Activated CD4-positive, alpha-beta T cell treated with anti-CD3 and anti-CD28 coated beads for 36 hours (primary cell): Measurements from ENCODE around the gene ATF7. TPM values are rescaled to one million over a fixed set of nuclear protein-coding genes. Genes with fewer than 3 reads are reported as not detected.
"Not testable (repeated sequence)": the region's sequence is repeated elsewhere in the genome, so short reads cannot be mapped to it uniquely, and the experiment has no call there.

Experiments used
- ATAC-seq: fragments of 200-7000 bp; cut with Tn5 transposase; one replicate; pipeline ENCODE4 v1.10.0; 2021; ENCODE audit warnings: mild to moderate bottlenecking, moderate library complexity
- CTCF ChIA-PET: fragments of 350-600 bp; sonication (Branson Sonifier 250); formaldehyde crosslinking; loops from one replicate; lab custom pipeline; 2021; ENCODE audit warnings: antibody characterized with exemption; lab: Charles Lee
- POLR2A ChIA-PET: fragments of 350-600 bp; sonication (Branson Sonifier 250); formaldehyde crosslinking; loops from one replicate; lab custom pipeline; 2021; ENCODE audit warnings: antibody characterized with exemption, inconsistent platforms; lab: Charles Lee
- DNase-seq: peaks from one replicate; pipeline ENCODE4 v3.0.0-alpha.2; 2020
- H3K27ac Mint-ChIP-seq: one replicate; pipeline ENCODE4 v1.8.0; 2021; ENCODE audit warnings: mixed read lengths
- H3K27me3 Mint-ChIP-seq: one replicate; pipeline ENCODE4 v1.8.0; 2021; ENCODE audit warnings: mixed read lengths
- H3K36me3 Mint-ChIP-seq: one replicate; pipeline ENCODE4 v1.8.0; 2021; ENCODE audit warnings: low read depth, mixed read lengths
- H3K4me1 Mint-ChIP-seq: one replicate; pipeline ENCODE4 v1.8.0; 2021; ENCODE audit warnings: mixed read lengths
- H3K4me3 Mint-ChIP-seq: one replicate; pipeline ENCODE4 v1.8.0; 2021; ENCODE audit warnings: mild to moderate bottlenecking, moderate library complexity, mixed read lengths
- H3K9me3 Mint-ChIP-seq: one replicate; pipeline ENCODE4 v1.8.0; 2021; ENCODE audit warnings: low read depth, mixed read lengths
- intact Hi-C, 2 experiments: fragments of 100-400 bp; cut with DNase I in 1 of 2; cut with micrococcal nuclease in 1 of 2; formaldehyde crosslinking; loops; one replicate each; pipeline versions ENCODE4 v1.14.2 to v1.15.1; 2022 to 2024; cut with DNase I, micrococcal nuclease
- total RNA-seq, 2 experiments: library from RNA; stranded (reverse); gene quantifications; one replicate each; pipeline ENCODE4 v1.2.3, GENCODE V29; 2021

ATF7 gene
- total RNA-seq, 2 experiments from 2014 or later, result 23.0 to 28.1 TPM

GRCh38 chr12:53483979-53484377 lies 142.2 kb downstream of the ATF7 start:
- Mint-ChIP-seq H3K9me3 (no peaks in the 10 kb centered on the region), H3K27me3 (no peaks in the 10 kb centered on the region), H3K4me3 (no peak overlapping the region), H3K4me1 (no peaks in the 10 kb centered on the region), H3K27ac (peak overlapping the region; percentile 11), H3K36me3 (peaks cover 48% of the 10 kb centered on the region)
- DNase-seq (no peak), ATAC-seq (peak; percentile 34)
- POLR2A ChIA-PET, result interaction anchor here (1.2 to 3.7 kb wide), 4 partner anchors 8 to 139 kb away, joined by 3 to 25 read pairs (median 14); partner anchors contain the start of gene TARBP2
- CTCF ChIA-PET, result interaction anchor here (1.0 to 2.8 kb wide), 2 partner anchors 11 to 26 kb away, joined by 3 to 13 read pairs; no protein-coding TSS in a partner anchor
- intact Hi-C loops, result no loop called here

- ATAC-seq (no peak), DNase-seq (no peak)
- Mint-ChIP-seq H3K9me3 (no peaks in the 10 kb centered on the region), H3K27me3 (no peaks in the 10 kb centered on the region), H3K27ac (peak overlapping the region; percentile 11), H3K4me3 (no peak overlapping the region), H3K36me3 (peaks cover 51% of the 10 kb centered on the region), H3K4me1 (peaks cover 2% of the 10 kb centered on the region)
- POLR2A ChIA-PET, result interaction anchor here (0.6 to 3.7 kb wide), 9 partner anchors 8 to 138 kb away, joined by 3 to 25 read pairs (median 3); partner anchors contain the start of genes MAP3K12 and TARBP2
- CTCF ChIA-PET, result interaction anchor here (0.9 to 2.8 kb wide), 5 partner anchors 10 to 138 kb away, joined by 3 to 13 read pairs (median 4); no protein-coding TSS in a partner anchor
- intact Hi-C loops, result no loop called here
Observed at GRCh38 chr12:53483225-53483978, 142.8 kb downstream of the ATF7 start.

- Mint-ChIP-seq H3K4me3 (no peak overlapping the region), H3K27me3 (no peaks in the 10 kb centered on the region), H3K4me1 (peaks cover 2% of the 10 kb centered on the region), H3K36me3 (peaks cover 57% of the 10 kb centered on the region), H3K27ac (no peak overlapping the region), H3K9me3 (no peaks in the 10 kb centered on the region)
- POLR2A ChIA-PET, result interaction anchor here (0.5 to 3.7 kb wide), 9 partner anchors 9 to 130 kb away, joined by 3 to 25 read pairs (median 4); partner anchors contain the start of genes MAP3K12 and TARBP2
- no peak for ATAC-seq
- intact Hi-C loops, result no loop called here
- CTCF ChIA-PET, result interaction anchor here (0.9 to 2.8 kb wide), 11 partner anchors 10 to 159 kb away, joined by 3 to 13 read pairs (median 4); partner anchors contain the start of gene TARBP2
- no peak for DNase-seq
Observed at GRCh38 chr12:53482626-53483168, 143.5 kb downstream of the ATF7 start.

GRCh38 chr12:53481939-53482586 lies 144.1 kb downstream of the ATF7 start:
- intact Hi-C loops, result no loop called here
- peak; percentile 33 for ATAC-seq
- peak overlapping the region; percentile 34 for H3K27ac Mint-ChIP-seq

GRCh38 chr12:53481458-53481857 lies 144.7 kb downstream of the ATF7 start:
- H3K4me1 Mint-ChIP-seq, H3K9me3 Mint-ChIP-seq, DNase-seq, H3K27ac Mint-ChIP-seq, H3K4me3 Mint-ChIP-seq, H3K27me3 Mint-ChIP-seq, ATAC-seq, intact Hi-C loops: not testable (repeated sequence)
- CTCF ChIA-PET, result interaction anchor here (0.6 to 2.8 kb wide), 15 partner anchors 8 to 176 kb away, joined by 3 to 13 read pairs (median 4); partner anchors contain the start of gene TARBP2
- peaks cover 63% of the 10 kb centered on the region for H3K36me3 Mint-ChIP-seq
- POLR2A ChIA-PET, result interaction anchor here (1.0 to 3.7 kb wide), 7 partner anchors 8 to 27 kb away, joined by 3 to 25 read pairs (median 7); partner anchors contain the start of gene TARBP2

More at GRCh38 chr12:53481939-53482586, 144.1 kb downstream of the ATF7 start:
- ChIA-PET POLR2A (interaction anchor here (0.5 to 3.7 kb wide), 11 partner anchors 9 to 130 kb away, joined by 3 to 25 read pairs (median 4); partner anchors contain the start of genes MAP3K12 and TARBP2), CTCF (interaction anchor here (0.6 to 2.8 kb wide), 14 partner anchors 8 to 158 kb away, joined by 3 to 13 read pairs (median 4); partner anchors contain the start of gene TARBP2)
- Mint-ChIP-seq H3K4me3 (no peak overlapping the region), H3K4me1 (peaks cover 3% of the 10 kb centered on the region), H3K27me3 (no peaks in the 10 kb centered on the region), H3K36me3 (peaks cover 60% of the 10 kb centered on the region), H3K9me3 (no peaks in the 10 kb centered on the region)
- no peak for DNase-seq

GRCh38 chr12:53480491-53481442 lies 145.4 kb downstream of the ATF7 start:
- POLR2A ChIA-PET, result interaction anchor here (0.7 to 3.7 kb wide), 6 partner anchors 7 to 63 kb away, joined by 3 to 25 read pairs (median 9); partner anchors contain the start of gene TARBP2
- DNase-seq, result no peak
- Mint-ChIP-seq H3K4me1 (peaks cover 11% of the 10 kb centered on the region), H3K27ac (no peak overlapping the region), H3K4me3 (no peak overlapping the region), H3K36me3 (peaks cover 68% of the 10 kb centered on the region), H3K9me3 (no peaks in the 10 kb centered on the region), H3K27me3 (no peaks in the 10 kb centered on the region)
- intact Hi-C loops, result no loop called here
- no peak for ATAC-seq
- CTCF ChIA-PET, result interaction anchor here (0.6 to 2.8 kb wide), 8 partner anchors 8 to 176 kb away, joined by 3 to 13 read pairs (median 4); no protein-coding TSS in a partner anchor

- H3K4me1 Mint-ChIP-seq, result peaks cover 22% of the 10 kb centered on the region
- POLR2A ChIA-PET, result interaction anchor here (0.6 to 2.9 kb wide), 4 partner anchors 19 to 363 kb away, joined by 3 to 11 read pairs (median 6); partner anchors contain the start of gene MAP3K12
- no peak overlapping the region for H3K27ac Mint-ChIP-seq
- H3K36me3 Mint-ChIP-seq, result peaks cover 69% of the 10 kb centered on the region
- H3K9me3 Mint-ChIP-seq, result no peaks in the 10 kb centered on the region
- no peak for ATAC-seq
- CTCF ChIA-PET, result interaction anchor here (0.6 to 2.2 kb wide), 7 partner anchors 10 to 449 kb away, joined by 3 to 8 read pairs (median 3); no protein-coding TSS in a partner anchor
- no peak overlapping the region for H3K4me3 Mint-ChIP-seq
- intact Hi-C loops, result no loop called here
- no peaks in the 10 kb centered on the region for H3K27me3 Mint-ChIP-seq
- no peak for DNase-seq
Observed at GRCh38 chr12:53479331-53479730, 146.9 kb downstream of the ATF7 start.

GRCh38 chr12:53478865-53479264 lies 147.3 kb downstream of the ATF7 start:
- intact Hi-C loops, result no loop called here
- DNase-seq (peak; percentile 3), ATAC-seq (peak; percentile 39)
- Mint-ChIP-seq H3K4me3 (no peak overlapping the region), H3K4me1 (peaks cover 26% of the 10 kb centered on the region), H3K27me3 (no peaks in the 10 kb centered on the region), H3K27ac (peak overlapping the region; percentile 51), H3K9me3 (no peaks in the 10 kb centered on the region), H3K36me3 (peaks cover 70% of the 10 kb centered on the region)
- ChIA-PET CTCF (interaction anchor here (0.6 to 2.2 kb wide), 8 partner anchors 14 to 449 kb away, joined by 3 to 8 read pairs (median 3); no protein-coding TSS in a partner anchor), POLR2A (interaction anchor here (0.5 to 2.9 kb wide), 7 partner anchors 12 to 362 kb away, joined by 3 to 11 read pairs (median 5); partner anchors contain the start of gene MAP3K12)

GRCh38 chr12:53476769-53477209 lies 149.4 kb downstream of the ATF7 start:
- CTCF ChIA-PET, result interaction anchor here (0.9 to 4.9 kb wide), 17 partner anchors 8 to 155 kb away, joined by 3 to 32 read pairs (median 4); partner anchors contain the start of genes AAAS and NPFF
- intact Hi-C loops, result loop anchor here in 1 of 2 experiments (1.0 kb wide), 1 partner anchor 124 kb away; no protein-coding TSS in a partner anchor
- H3K27ac Mint-ChIP-seq, result peak overlapping the region; percentile 55
- POLR2A ChIA-PET, result interaction anchor here (0.7 to 4.7 kb wide), 7 partner anchors 9 to 24 kb away, joined by 3 to 36 read pairs (median 6); partner anchors contain the start of gene TARBP2
- H3K36me3 Mint-ChIP-seq, result peaks cover 75% of the 10 kb centered on the region
- no peaks in the 10 kb centered on the region for H3K27me3 Mint-ChIP-seq
- ATAC-seq (peak; percentile 43), DNase-seq (no peak)
- H3K4me3 Mint-ChIP-seq, result no peak overlapping the region
- no peaks in the 10 kb centered on the region for H3K9me3 Mint-ChIP-seq
- peaks cover 45% of the 10 kb centered on the region for H3K4me1 Mint-ChIP-seq
